CD14-positive monocyte (primary cell): ENCODE results near the gene CASP4. TPM values are rescaled to one million over a fixed set of nuclear protein-coding genes. Genes with fewer than 3 reads are reported as not detected.
"Not testable (repeated sequence)": the region's sequence is repeated elsewhere in the genome, so short reads cannot be mapped to it uniquely, and the experiment has no call there.

Source experiments
- DNase-seq, 3 donors: peaks; one replicate each; pipeline ENCODE4 v3.0.0-alpha.2; 2011 to 2022
- H2AFZ ChIP-seq: 2 replicates; pipeline ENCODE4 v1.6.0; 2012; ENCODE audit warnings: mild to moderate bottlenecking, low read depth, low read length, inconsistent platforms; ENCODE audit not compliant: insufficient read depth, poor library complexity, severe bottlenecking
- H3K27ac ChIP-seq, 2 donors: 1 replicate in 1 of 2; 2 replicates in 1 of 2; pipeline ENCODE4 v1.5.1; 2012 to 2013; ENCODE audit warnings: low read length in 2 of 2, control low read depth in 1 of 2, inconsistent platforms in 1 of 2, low read depth in 1 of 2, mild to moderate bottlenecking in 1 of 2
- H3K27me3 ChIP-seq, 2 donors: one replicate each; pipeline versions ENCODE4 v1.6.0 to v1.6.1; 2011 to 2013; ENCODE audit warnings: low read length in 2 of 2; ENCODE audit not compliant: control insufficient read depth in 2 of 2, insufficient read depth in 2 of 2
- H3K36me3 ChIP-seq, 2 donors: replicated peaks in 1 of 2; 1 replicate in 1 of 2; 2 replicates in 1 of 2; pipeline versions ENCODE4 v1.5.1 to v1.6.1; 2012 to 2013; ENCODE audit warnings: low read length in 2 of 2, control low read depth in 1 of 2, inconsistent platforms in 1 of 2, mild to moderate bottlenecking in 1 of 2; ENCODE audit not compliant: insufficient read depth in 2 of 2, control insufficient read depth in 1 of 2
- H3K4me1 ChIP-seq, 2 donors: 1 replicate in 1 of 2; 2 replicates in 1 of 2; pipeline versions ENCODE4 v1.5.1 to v1.6.1; 2012 to 2013; ENCODE audit warnings: low read length in 2 of 2, control low read depth in 1 of 2, inconsistent platforms in 1 of 2, mild to moderate bottlenecking in 1 of 2, moderate library complexity in 1 of 2; ENCODE audit not compliant: insufficient read depth in 2 of 2, control insufficient read depth in 1 of 2
- H3K4me2 ChIP-seq: replicated peaks from 2 replicates; pipeline ENCODE3; 2012; ENCODE audit warnings: low read length, moderate library complexity, mild to moderate bottlenecking; ENCODE audit not compliant: poor library complexity, severe bottlenecking; ENCODE audit errors: extremely low read depth
- H3K4me3 ChIP-seq, 3 experiments: fragments of 200-600 bp in 1 of 3; sonication (generic) in 1 of 3; replicated peaks in 1 of 3; 1 replicate in 2 of 3; 2 replicates in 1 of 3; pipeline ENCODE4 v1.5.1; 2011 to 2013; ENCODE audit warnings: low read length in 3 of 3, mild to moderate bottlenecking in 3 of 3, control low read depth in 2 of 3, low read depth in 2 of 3, inconsistent platforms in 1 of 3, moderate library complexity in 1 of 3
- H3K79me2 ChIP-seq: 2 replicates; pipeline ENCODE4 v1.6.0; 2012; ENCODE audit warnings: mild to moderate bottlenecking, control low read depth, inconsistent platforms, low read length, moderate library complexity; ENCODE audit not compliant: insufficient read depth
- H3K9ac ChIP-seq: 2 replicates; pipeline ENCODE4 v1.6.0; 2017; ENCODE audit warnings: low read length, mild to moderate bottlenecking; ENCODE audit not compliant: insufficient read depth, poor library complexity, severe bottlenecking
- H3K9me3 ChIP-seq, 2 donors: replicated peaks in 1 of 2; 1 replicate in 1 of 2; 2 replicates in 1 of 2; pipeline versions ENCODE4 v1.5.1 to v1.6.1; 2012 to 2013; ENCODE audit warnings: low read length in 2 of 2, control low read depth in 1 of 2; ENCODE audit not compliant: control insufficient read depth in 1 of 2, insufficient read depth in 1 of 2
- H4K20me1 ChIP-seq: 2 replicates; pipeline ENCODE4 v1.6.0; 2012; ENCODE audit warnings: mild to moderate bottlenecking, low read length, control low read depth, moderate library complexity; ENCODE audit not compliant: insufficient read depth
- H3K27ac Mint-ChIP-seq, 7 donors: one replicate each; pipeline ENCODE4 v1.8.0; 2020; ENCODE audit warnings: mild to moderate bottlenecking in 7 of 7, mixed read lengths in 7 of 7, moderate library complexity in 6 of 7, inconsistent platforms in 2 of 7
- H3K27me3 Mint-ChIP-seq, 3 donors: one replicate each; pipeline ENCODE4 v1.8.0; 2021 to 2022; ENCODE audit warnings: low read depth in 3 of 3, mild to moderate bottlenecking in 3 of 3, mixed read lengths in 3 of 3, moderate library complexity in 3 of 3, inconsistent platforms in 1 of 3
- H3K36me3 Mint-ChIP-seq, 2 donors: one replicate each; pipeline ENCODE4 v1.8.0; 2020; ENCODE audit warnings: mixed read lengths in 2 of 2, inconsistent platforms in 1 of 2, mild to moderate bottlenecking in 1 of 2
- H3K4me1 Mint-ChIP-seq: one replicate; pipeline ENCODE4 v1.8.0; 2020; ENCODE audit warnings: mild to moderate bottlenecking, mixed read lengths
- H3K4me3 Mint-ChIP-seq, 2 donors: one replicate each; pipeline ENCODE4 v1.8.0; 2020; ENCODE audit warnings: mild to moderate bottlenecking in 2 of 2, mixed read lengths in 2 of 2, moderate library complexity in 1 of 2
- H3K9me3 Mint-ChIP-seq, 7 donors: one replicate each; pipeline ENCODE4 v1.8.0; 2020 to 2022; ENCODE audit warnings: mixed read lengths in 7 of 7, mild to moderate bottlenecking in 6 of 7, moderate library complexity in 6 of 7, inconsistent platforms in 2 of 7
- CTCF ChIP-seq: fragments of 200-600 bp; IDR thresholded peaks from one replicate; pipeline ENCODE4 v1.8.0; 2022; ENCODE audit warnings: antibody characterized with exemption, mild to moderate bottlenecking
- WGBS: methylation state at CpG from one replicate; pipeline ENCODE4 v1.1.5; 2013; ENCODE audit warnings: missing lambda C conversion rate; ENCODE audit not compliant: insufficient coverage; 5-methylcytosine and 5-hydroxymethylcytosine counted together
- intact Hi-C, 2 donors: fragments of 100-400 bp; cut with micrococcal nuclease; formaldehyde crosslinking; loops; one replicate each; pipeline versions ENCODE4 v1.15.0 to v1.15.1; 2023
- polyA plus RNA-seq, 3 donors: library from polyadenylated mRNA; depleted of rRNA in 1 of 3; unstranded in 2 of 3; stranded (reverse) in 1 of 3; fragments of 300-500 nt in 2 of 3; fragments of >200 nt in 1 of 3; fragmentation: Illumina TruSeq in 2 of 3; gene quantifications; 1 replicate in 2 of 3; 2 replicates in 1 of 3; pipeline ENCODE4 v1.2.3, GENCODE V29; 2012 to 2021

The CASP4 gene
- polyA plus RNA-seq, 3 donors = 148 to 213 (median 163) TPM

GRCh38 chr11:104943561-104943960 lies 24.8 kb downstream of the CASP4 start:
- H3K9me3 ChIP-seq = no peaks in the 10 kb centered on the region
- H3K4me1 ChIP-seq = peaks cover 6 to 7% of the 10 kb centered on the region in 2 donors
- peaks cover 12% of the 10 kb centered on the region for H3K4me1 Mint-ChIP-seq
- H4K20me1 ChIP-seq = no peaks in the 10 kb centered on the region
- no peak for TF ChIP-seq CTCF
- H3K27ac ChIP-seq = no peak overlapping the region
- no peak overlapping the region for H3K4me3 Mint-ChIP-seq
- H3K36me3 ChIP-seq = peaks cover 50 to 68% of the 10 kb centered on the region in 2 donors
- H3K79me2 ChIP-seq = no peaks in the 10 kb centered on the region
- peaks cover 60 to 62% of the 10 kb centered on the region in 2 donors for H3K36me3 Mint-ChIP-seq
- H2AFZ ChIP-seq = no peak overlapping the region
- H3K4me3 ChIP-seq = no peak overlapping the region
- no peak for DNase-seq
- no CpG with 5 or more reads among the region's 2 CpGs for WGBS
- H3K9ac ChIP-seq = no peak overlapping the region
- peaks cover 0 to 2% (median 0%) of the 10 kb centered on the region in 7 donors for H3K9me3 Mint-ChIP-seq
- H3K27ac Mint-ChIP-seq = no peak overlapping the region
- H3K4me2 ChIP-seq = no peak overlapping the region
- no peaks in the 10 kb centered on the region for H3K27me3 Mint-ChIP-seq
- H3K27me3 ChIP-seq = no peaks in the 10 kb centered on the region
- intact Hi-C loops = no loop called here

DNA sequence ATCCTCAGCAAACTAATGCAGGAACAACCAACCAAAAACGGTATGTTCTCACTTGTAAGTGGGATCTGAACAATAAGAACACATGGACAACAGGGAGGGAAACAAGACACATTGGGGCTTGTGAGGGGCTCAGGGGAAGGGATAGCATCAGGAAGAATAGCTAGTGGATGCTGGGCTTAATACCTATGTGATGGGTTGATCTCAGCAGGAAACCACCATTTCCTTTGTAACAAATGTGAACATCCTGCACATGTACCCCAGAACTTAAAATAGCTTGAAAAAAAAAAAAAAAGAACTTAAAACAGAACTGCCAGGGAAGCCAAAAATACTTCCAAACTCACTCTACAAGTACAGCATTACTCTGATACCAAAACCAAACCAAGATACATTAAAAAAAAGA lies 33.8 kb downstream of the CASP4 start:
- H3K36me3 Mint-ChIP-seq = no peaks in the 10 kb centered on the region
- Histone ChIP-seq H3K4me2 (no peak overlapping the region), H2AFZ (no peak overlapping the region), H3K36me3 (no peaks in the 10 kb centered on the region), H3K27me3 (no peaks in the 10 kb centered on the region), H3K79me2 (no peaks in the 10 kb centered on the region), H3K4me1 (no peaks in the 10 kb centered on the region), H4K20me1 (no peaks in the 10 kb centered on the region), H3K27ac (no peak overlapping the region), H3K9ac (no peak overlapping the region), H3K9me3 (no peaks in the 10 kb centered on the region), H3K4me3 (no peak overlapping the region)
- H3K27ac Mint-ChIP-seq = peak overlapping the region in 1 of 7 donors; percentile 32
- no CpG with 5 or more reads among the region's 1 CpG for WGBS
- no peaks in the 10 kb centered on the region for H3K27me3 Mint-ChIP-seq
- H3K9me3 Mint-ChIP-seq = peaks cover 0 to 15% (median 7%) of the 10 kb centered on the region in 7 donors
- no peak for TF ChIP-seq CTCF
- intact Hi-C loops = no loop called here
- DNase-seq = no peak
- no peak overlapping the region for H3K4me3 Mint-ChIP-seq
- H3K4me1 Mint-ChIP-seq = peaks cover 3% of the 10 kb centered on the region

GRCh38 chr11:104934073-104934472 lies 34.3 kb downstream of the CASP4 start:
- H3K4me3 Mint-ChIP-seq, H3K36me3 Mint-ChIP-seq, H3K79me2 ChIP-seq, H3K9ac ChIP-seq, H3K4me1 ChIP-seq, H3K4me3 ChIP-seq, H3K27ac ChIP-seq, H3K9me3 ChIP-seq, H3K36me3 ChIP-seq, DNase-seq, H3K4me1 Mint-ChIP-seq, H2AFZ ChIP-seq, intact Hi-C loops, H3K27ac Mint-ChIP-seq, H4K20me1 ChIP-seq, H3K4me2 ChIP-seq, H3K27me3 ChIP-seq, H3K27me3 Mint-ChIP-seq: not testable (repeated sequence)
- WGBS = no CpG with 5 or more reads among the region's 3 CpGs
- peaks cover 0 to 19% (median 8%) of the 10 kb centered on the region in 7 donors for H3K9me3 Mint-ChIP-seq
